GM21619 (cell line): ENCODE measurements around the gene CADM2.
"Not testable (repeated sequence)": the region's sequence is repeated elsewhere in the genome, so short reads cannot be mapped to it uniquely, and the experiment has no call there.

Experiments used
- ATAC-seq: cut with Tn5 transposase; IDR thresholded peaks from one replicate; pipeline ENCODE4 v1.9.1; 2021; ENCODE audit not compliant: unreplicated experiment

The CADM2 gene

GRCh38 chr3:84958495-84959469, at the start of gene CADM2:
Gene CADM2 (plus strand): TSS chr3:84958989.
- peak; percentile 92 for ATAC-seq

GRCh38 chr3:84918592-84918991, 40.2 kb upstream of the CADM2 start:
- ATAC-seq = not testable (repeated sequence)

GRCh38 chr3:84922682-84923081, 36.1 kb upstream of the CADM2 start:
- ATAC-seq = no peak

GRCh38 chr3:84925571-84925970, 33.2 kb upstream of the CADM2 start:
- ATAC-seq = no peak

GRCh38 chr3:84943379-84943778, 15.4 kb upstream of the CADM2 start:
- no peak for ATAC-seq

- no peak for ATAC-seq
These were observed 12.5 kb upstream of the CADM2 start for GRCh38 chr3:84946240-84946639.

GRCh38 chr3:84959470-84960271, 882 bp downstream of the CADM2 start:
- no peak for ATAC-seq

- no peak for ATAC-seq
These were observed 1.8 kb downstream of the CADM2 start for GRCh38 chr3:84960581-84960980.

- no peak for ATAC-seq
These were observed 2.2 kb downstream of the CADM2 start for GRCh38 chr3:84961011-84961410.

GRCh38 chr3:84961521-84962255, 2.9 kb downstream of the CADM2 start:
- no peak for ATAC-seq

GRCh38 chr3:84962415-84962814, 3.6 kb downstream of the CADM2 start:
- no peak for ATAC-seq

GRCh38 chr3:84963137-84963536, 4.3 kb downstream of the CADM2 start:
- no peak for ATAC-seq

GRCh38 chr3:84965141-84965540, 6.4 kb downstream of the CADM2 start:
- ATAC-seq = no peak

- ATAC-seq = no peak
These were observed 9.2 kb downstream of the CADM2 start for GRCh38 chr3:84967767-84968581.

- ATAC-seq = no peak
These were observed 10.0 kb downstream of the CADM2 start for GRCh38 chr3:84968701-84969235.

- no peak for ATAC-seq
These were observed 15.6 kb downstream of the CADM2 start for GRCh38 chr3:84974347-84974746.

- ATAC-seq = no peak
These were observed 18.2 kb downstream of the CADM2 start for GRCh38 chr3:84977021-84977420.

- ATAC-seq = no peak
These were observed 20.1 kb downstream of the CADM2 start for GRCh38 chr3:84978843-84979242.

GRCh38 chr3:84980011-84980410, 21.2 kb downstream of the CADM2 start:
- ATAC-seq = no peak

- ATAC-seq = no peak
These were observed 21.7 kb downstream of the CADM2 start for GRCh38 chr3:84980456-84980855.
